ENCODE data around the gene MAP3K14.

DNA sequence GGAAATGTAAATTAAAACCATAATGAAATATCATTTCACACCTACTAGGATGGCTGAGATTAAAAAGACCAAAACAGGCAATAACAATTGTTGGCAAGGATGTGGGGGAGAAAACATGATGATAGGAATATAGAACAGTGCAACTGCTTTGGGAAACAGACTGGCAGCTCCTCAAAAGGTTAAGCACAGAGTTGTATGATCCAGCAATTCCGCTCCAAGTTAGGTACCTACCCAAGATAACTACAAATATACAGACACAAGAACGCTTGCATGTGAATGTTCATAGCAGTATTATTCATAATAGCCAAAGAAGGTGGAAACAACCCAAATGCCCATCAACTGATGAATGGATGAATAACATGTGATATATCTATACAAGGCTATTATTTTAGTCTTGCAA lies 35.0 kb upstream of the MAP3K14 start:
- TF ChIP-seq, protein P1, sequence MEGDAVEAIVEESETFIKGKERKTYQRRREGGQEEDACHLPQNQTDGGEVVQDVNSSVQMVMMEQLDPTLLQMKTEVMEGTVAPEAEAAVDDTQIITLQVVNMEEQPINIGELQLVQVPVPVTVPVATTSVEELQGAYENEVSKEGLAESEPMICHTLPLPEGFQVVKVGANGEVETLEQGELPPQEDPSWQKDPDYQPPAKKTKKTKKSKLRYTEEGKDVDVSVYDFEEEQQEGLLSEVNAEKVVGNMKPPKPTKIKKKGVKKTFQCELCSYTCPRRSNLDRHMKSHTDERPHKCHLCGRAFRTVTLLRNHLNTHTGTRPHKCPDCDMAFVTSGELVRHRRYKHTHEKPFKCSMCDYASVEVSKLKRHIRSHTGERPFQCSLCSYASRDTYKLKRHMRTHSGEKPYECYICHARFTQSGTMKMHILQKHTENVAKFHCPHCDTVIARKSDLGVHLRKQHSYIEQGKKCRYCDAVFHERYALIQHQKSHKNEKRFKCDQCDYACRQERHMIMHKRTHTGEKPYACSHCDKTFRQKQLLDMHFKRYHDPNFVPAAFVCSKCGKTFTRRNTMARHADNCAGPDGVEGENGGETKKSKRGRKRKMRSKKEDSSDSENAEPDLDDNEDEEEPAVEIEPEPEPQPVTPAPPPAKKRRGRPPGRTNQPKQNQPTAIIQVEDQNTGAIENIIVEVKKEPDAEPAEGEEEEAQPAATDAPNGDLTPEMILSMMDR (IDR thresholded peaks at IDR 0.05) = no peak
- no peak for TF ChIP-seq EZH2 (IDR thresholded peaks at IDR 0.05)

Measured in neural progenitor cell (in vitro differentiated cells).